HG03565 (cell line): ENCODE measurements around the gene DDX4.
"Not testable (repeated sequence)": the region's sequence is repeated elsewhere in the genome, so short reads cannot be mapped to it uniquely, and the experiment has no call there.

Experiments used
- ATAC-seq: cut with Tn5 transposase; IDR thresholded peaks from one replicate; pipeline ENCODE4 v1.9.1; 2021; ENCODE audit warnings: mild to moderate bottlenecking, moderate library complexity; ENCODE audit not compliant: unreplicated experiment

Gene DDX4

GRCh38 chr5:55720188-55720703 is 17.6 kb upstream of the DDX4 start:
- ATAC-seq: no peak

GRCh38 chr5:55724281-55724680 is 13.6 kb upstream of the DDX4 start:
- no peak for ATAC-seq

- ATAC-seq: no peak
Observed at GRCh38 chr5:55731848-55732247, 6.0 kb upstream of the DDX4 start.

GRCh38 chr5:55732585-55732984 is 5.3 kb upstream of the DDX4 start:
- ATAC-seq: no peak

GRCh38 chr5:55734658-55735057 is 3.2 kb upstream of the DDX4 start:
- no peak for ATAC-seq

- ATAC-seq: no peak
Observed at GRCh38 chr5:55742778-55743177, 4.9 kb downstream of the DDX4 start.

- no peak for ATAC-seq
Observed at GRCh38 chr5:55747778-55748318, 10.0 kb downstream of the DDX4 start.

- ATAC-seq: no peak
Observed at GRCh38 chr5:55749387-55749786, 11.5 kb downstream of the DDX4 start.

GRCh38 chr5:55750063-55750462 is 12.2 kb downstream of the DDX4 start:
- ATAC-seq: no peak

- no peak for ATAC-seq
Observed at GRCh38 chr5:55750499-55750898, 12.6 kb downstream of the DDX4 start.

GRCh38 chr5:55758231-55758630 is 20.4 kb downstream of the DDX4 start:
- no peak for ATAC-seq

GRCh38 chr5:55758714-55759113 is 20.9 kb downstream of the DDX4 start:
- ATAC-seq: no peak

GRCh38 chr5:55761721-55762120 is 23.9 kb downstream of the DDX4 start:
- not testable (repeated sequence) for ATAC-seq

- peak; percentile 63 for ATAC-seq
Observed at GRCh38 chr5:55763746-55764420, 26.0 kb downstream of the DDX4 start.

GRCh38 chr5:55768279-55768678 is 30.4 kb downstream of the DDX4 start:
- no peak for ATAC-seq

GRCh38 chr5:55771175-55771655 is 33.4 kb downstream of the DDX4 start:
- ATAC-seq: peak; percentile 70

GRCh38 chr5:55773057-55773456 is 35.2 kb downstream of the DDX4 start:
- no peak for ATAC-seq

- no peak for ATAC-seq
Observed at GRCh38 chr5:55777332-55777731, 39.5 kb downstream of the DDX4 start.

GRCh38 chr5:55800924-55801323 is 63.1 kb downstream of the DDX4 start:
- ATAC-seq: no peak

GRCh38 chr5:55808814-55809213 is 71.0 kb downstream of the DDX4 start:
- not testable (repeated sequence) for ATAC-seq

GRCh38 chr5:55815939-55816338 is 78.1 kb downstream of the DDX4 start:
- ATAC-seq: not testable (repeated sequence)

GRCh38 chr5:55816342-55816741 is 78.5 kb downstream of the DDX4 start:
- ATAC-seq: no peak

GRCh38 chr5:55817030-55817429 is 79.2 kb downstream of the DDX4 start:
- no peak for ATAC-seq
